PFSK-1 (cell line): Measurements from ENCODE around the gene SULT2B1.

Experiments
- FOXP2 ChIP-seq: optimal IDR thresholded peaks from 2 replicates; pipeline ENCODE3; 2011; ENCODE audit warnings: borderline replicate concordance, control low read depth, inconsistent platforms; ENCODE audit not compliant: insufficient read depth; ENCODE audit errors: extremely low read length, extremely low read depth
- POLR2AphosphoS5 ChIP-seq: IDR thresholded peaks from 2 replicates; pipeline ENCODE4 v1.6.1; 2012; ENCODE audit warnings: low read depth, mild to moderate bottlenecking, control low read depth, low read length, moderate library complexity
- SIN3A ChIP-seq: IDR thresholded peaks from 2 replicates; pipeline ENCODE4 v1.6.1; 2012; ENCODE audit warnings: mild to moderate bottlenecking, low read length, moderate library complexity, borderline replicate concordance; ENCODE audit not compliant: insufficient read depth
- TAF1 ChIP-seq: IDR thresholded peaks from 2 replicates; pipeline ENCODE4 v1.6.1; 2012; ENCODE audit warnings: low read length, control low read depth, borderline replicate concordance; ENCODE audit not compliant: insufficient read depth
- TF ChIP-seq, protein P1 (sequence below), 2 experiments: IDR thresholded peaks; 2 replicates each; pipeline versions ENCODE4 v1.6.1 to v1.8.0; 2011 to 2012; ENCODE audit warnings: low read depth in 2 of 2, low read length in 2 of 2, control low read depth in 1 of 2, inconsistent platforms in 1 of 2, mild to moderate bottlenecking in 1 of 2, moderate library complexity in 1 of 2; ENCODE audit not compliant: insufficient read depth in 1 of 2

Gene SULT2B1

DNA sequence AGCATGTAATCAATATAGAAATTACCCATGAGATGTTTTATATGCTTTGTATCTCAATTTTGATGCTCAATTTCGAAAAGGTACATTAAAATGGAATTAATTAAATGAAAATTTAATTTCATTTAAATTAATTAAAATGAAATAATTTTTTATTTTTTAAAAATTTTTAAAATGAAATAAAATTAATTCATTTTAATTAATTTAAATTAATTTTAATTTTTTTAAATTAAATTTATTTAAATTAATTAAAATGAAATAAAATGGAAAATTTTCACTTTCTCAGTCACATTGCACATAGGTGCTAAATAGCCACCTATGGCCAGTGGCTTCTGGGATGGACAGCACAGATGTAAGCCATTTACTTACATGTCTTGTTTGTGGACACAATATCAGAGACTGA, 4.2 kb upstream of the SULT2B1 start:
- TF ChIP-seq POLR2AphosphoS5: no peak
- TF ChIP-seq FOXP2: no peak
- TF ChIP-seq, protein P1, sequence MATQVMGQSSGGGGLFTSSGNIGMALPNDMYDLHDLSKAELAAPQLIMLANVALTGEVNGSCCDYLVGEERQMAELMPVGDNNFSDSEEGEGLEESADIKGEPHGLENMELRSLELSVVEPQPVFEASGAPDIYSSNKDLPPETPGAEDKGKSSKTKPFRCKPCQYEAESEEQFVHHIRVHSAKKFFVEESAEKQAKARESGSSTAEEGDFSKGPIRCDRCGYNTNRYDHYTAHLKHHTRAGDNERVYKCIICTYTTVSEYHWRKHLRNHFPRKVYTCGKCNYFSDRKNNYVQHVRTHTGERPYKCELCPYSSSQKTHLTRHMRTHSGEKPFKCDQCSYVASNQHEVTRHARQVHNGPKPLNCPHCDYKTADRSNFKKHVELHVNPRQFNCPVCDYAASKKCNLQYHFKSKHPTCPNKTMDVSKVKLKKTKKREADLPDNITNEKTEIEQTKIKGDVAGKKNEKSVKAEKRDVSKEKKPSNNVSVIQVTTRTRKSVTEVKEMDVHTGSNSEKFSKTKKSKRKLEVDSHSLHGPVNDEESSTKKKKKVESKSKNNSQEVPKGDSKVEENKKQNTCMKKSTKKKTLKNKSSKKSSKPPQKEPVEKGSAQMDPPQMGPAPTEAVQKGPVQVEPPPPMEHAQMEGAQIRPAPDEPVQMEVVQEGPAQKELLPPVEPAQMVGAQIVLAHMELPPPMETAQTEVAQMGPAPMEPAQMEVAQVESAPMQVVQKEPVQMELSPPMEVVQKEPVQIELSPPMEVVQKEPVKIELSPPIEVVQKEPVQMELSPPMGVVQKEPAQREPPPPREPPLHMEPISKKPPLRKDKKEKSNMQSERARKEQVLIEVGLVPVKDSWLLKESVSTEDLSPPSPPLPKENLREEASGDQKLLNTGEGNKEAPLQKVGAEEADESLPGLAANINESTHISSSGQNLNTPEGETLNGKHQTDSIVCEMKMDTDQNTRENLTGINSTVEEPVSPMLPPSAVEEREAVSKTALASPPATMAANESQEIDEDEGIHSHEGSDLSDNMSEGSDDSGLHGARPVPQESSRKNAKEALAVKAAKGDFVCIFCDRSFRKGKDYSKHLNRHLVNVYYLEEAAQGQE (IDR thresholded peaks at IDR 0.05; ENCODE audit: insufficient read depth in 1 of 2, low read depth in 2 of 2, low read length in 2 of 2): no peak
- no peak for TF ChIP-seq TAF1
- no peak for TF ChIP-seq SIN3A

DNA sequence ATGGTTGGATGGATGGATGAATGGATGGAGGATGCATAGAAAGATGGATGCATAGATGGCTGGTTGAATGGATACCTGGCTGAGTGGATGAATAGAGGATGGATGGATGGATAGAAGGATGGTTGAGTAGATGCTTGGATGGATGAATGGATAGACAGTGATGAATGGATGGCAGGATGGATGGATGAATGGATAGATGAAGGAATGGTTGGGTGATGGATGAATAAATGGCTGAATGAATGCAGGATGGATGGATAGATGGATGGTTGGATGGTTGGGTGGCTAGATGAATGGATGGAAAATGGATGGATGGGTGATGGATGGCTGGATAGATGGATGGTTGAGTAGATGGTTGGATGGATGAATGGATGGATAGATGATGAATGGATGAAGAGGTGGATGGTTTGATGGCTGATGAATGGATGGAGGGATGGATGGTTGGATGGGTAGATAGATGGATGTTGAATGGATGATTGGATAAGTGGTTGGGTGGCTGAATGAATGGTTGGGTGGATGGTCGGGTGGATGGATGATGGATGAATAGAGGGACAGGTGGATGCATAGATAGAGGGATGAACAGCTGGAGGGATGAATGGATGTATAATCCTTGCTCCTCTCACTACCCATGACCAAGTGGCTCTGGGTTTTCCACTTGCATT, 3.6 kb upstream of the SULT2B1 start:
- no peak for TF ChIP-seq TAF1
- no peak for TF ChIP-seq FOXP2
- TF ChIP-seq, protein P1 (IDR thresholded peaks at IDR 0.05; ENCODE audit: insufficient read depth in 1 of 2, low read depth in 2 of 2, low read length in 2 of 2): no peak
- no peak for TF ChIP-seq SIN3A

DNA sequence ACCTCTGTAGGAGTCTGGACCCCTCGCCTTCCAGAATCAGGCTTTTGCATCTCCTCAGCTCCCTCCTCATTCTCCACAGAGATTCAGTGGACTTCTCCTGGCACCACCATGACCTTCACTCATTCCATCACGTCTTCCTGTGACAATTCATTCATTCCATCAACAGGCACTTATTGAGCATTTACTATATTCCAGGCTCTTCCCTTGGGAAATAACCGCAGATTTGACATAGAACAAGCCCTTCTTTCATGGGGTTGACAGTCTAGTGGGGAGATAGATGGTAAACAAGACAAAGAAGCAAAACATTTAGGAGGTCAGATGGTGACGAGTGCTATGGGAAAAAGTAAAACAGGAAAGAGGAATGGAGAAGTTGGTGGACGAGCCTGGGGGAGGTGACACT, 2.6 kb upstream of the SULT2B1 start:
- no peak for TF ChIP-seq TAF1
- TF ChIP-seq, protein P1 (IDR thresholded peaks at IDR 0.05; ENCODE audit: insufficient read depth in 1 of 2, low read depth in 2 of 2, low read length in 2 of 2): no peak
- no peak for TF ChIP-seq SIN3A
- no peak for TF ChIP-seq POLR2AphosphoS5
- no peak for TF ChIP-seq FOXP2

DNA sequence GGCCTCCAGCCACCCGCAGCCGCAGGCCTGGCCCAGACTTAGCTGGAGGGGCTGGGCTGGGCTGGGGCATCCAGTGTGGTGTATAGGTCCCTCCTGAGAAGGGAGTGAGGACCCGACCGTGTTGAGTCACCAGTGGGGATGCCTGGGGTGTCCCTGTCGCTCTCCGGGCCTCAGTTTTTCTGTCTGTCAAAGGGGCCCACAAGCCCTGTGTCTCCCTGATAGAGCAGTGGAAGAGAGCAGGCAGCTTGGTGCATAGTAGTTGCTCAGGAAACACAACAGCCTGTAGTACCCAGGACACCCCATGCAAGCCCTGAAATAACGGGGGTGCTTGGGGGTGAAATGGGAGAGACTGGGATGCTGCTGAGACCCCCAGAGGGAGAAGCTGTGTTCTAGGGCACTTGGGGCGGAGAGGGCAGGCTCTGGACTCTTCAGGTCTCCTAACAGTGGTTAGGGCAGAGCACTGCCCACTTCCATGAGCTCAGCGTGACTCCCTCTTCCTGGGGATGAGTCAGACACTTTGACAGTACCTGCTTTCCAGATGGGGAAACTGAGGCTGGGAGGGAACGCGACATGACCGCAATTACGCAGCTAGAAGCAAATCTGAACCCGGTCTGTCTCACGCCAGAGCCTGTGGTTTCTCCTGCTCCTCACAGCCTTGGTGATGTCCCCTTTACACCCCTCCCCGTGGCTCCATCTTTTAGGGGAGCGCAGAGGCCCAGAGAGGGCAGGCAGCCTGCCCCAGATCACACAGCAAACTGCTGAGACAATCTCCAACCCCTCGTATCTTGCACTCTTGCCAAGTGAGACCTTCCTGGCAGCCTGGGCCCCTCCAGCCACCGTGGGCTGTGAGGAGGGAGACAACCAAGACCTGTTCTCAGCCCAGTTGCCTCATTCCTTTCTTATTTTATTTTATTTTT, 692 bp downstream of the SULT2B1 start:
- TF ChIP-seq SIN3A (no peak), TAF1 (no peak), FOXP2 (no peak), POLR2AphosphoS5 (no peak)
- TF ChIP-seq, protein P1 (IDR thresholded peaks at IDR 0.05; ENCODE audit: insufficient read depth in 1 of 2, low read depth in 2 of 2, low read length in 2 of 2): no peak
